WTC11 (cell line): ENCODE results near the gene APOE.
A peak's percentile ranks its signal among the peaks of the same experiment; 100 is the strongest.

Experiments used
- ELF4 ChIP-seq: sonication (generic); formaldehyde crosslinking; IDR thresholded peaks from 2 replicates; pipeline ENCODE4 v1.8.1; 2022; ENCODE audit warnings: low read depth, mild to moderate bottlenecking, moderate library complexity, missing genetic modification reagents
- EMX1 ChIP-seq: fragments of 250-450 bp; sonication (Bioruptor Pico); IDR thresholded peaks from 2 replicates; pipeline ENCODE4 v1.8.0; 2021; ENCODE audit warnings: mild to moderate bottlenecking
- ESRRA ChIP-seq: sonication (generic); formaldehyde crosslinking; IDR thresholded peaks from 2 replicates; pipeline ENCODE4 v1.8.1; 2022; ENCODE audit warnings: mild to moderate bottlenecking, missing genetic modification reagents, borderline replicate concordance
- ETV6 ChIP-seq: sonication (generic); formaldehyde crosslinking; IDR thresholded peaks from 2 replicates; pipeline ENCODE4 v1.8.1; 2022; ENCODE audit warnings: mild to moderate bottlenecking, missing genetic modification reagents
- FOXJ3 ChIP-seq: sonication (generic); formaldehyde crosslinking; IDR thresholded peaks from 2 replicates; pipeline ENCODE4 v1.9.0; 2021; ENCODE audit warnings: missing genetic modification reagents, mild to moderate bottlenecking, borderline replicate concordance
- NR2C2 ChIP-seq: sonication (generic); formaldehyde crosslinking; IDR thresholded peaks from 2 replicates; pipeline ENCODE4 v1.8.0; 2022; ENCODE audit warnings: mild to moderate bottlenecking, missing genetic modification reagents
- OVOL2 ChIP-seq: fragments of 250-450 bp; sonication (Bioruptor Pico); IDR thresholded peaks from 2 replicates; pipeline ENCODE4 v1.9.0; 2021; ENCODE audit warnings: mild to moderate bottlenecking, borderline replicate concordance
- ZBTB21 ChIP-seq: sonication (generic); formaldehyde crosslinking; IDR thresholded peaks from 2 replicates; pipeline ENCODE4 v1.8.1; 2023; ENCODE audit warnings: mild to moderate bottlenecking, missing genetic modification reagents, borderline replicate concordance
- TF ChIP-seq, protein P1 (sequence below): fragments of 200-600 bp; IDR thresholded peaks from 2 replicates; pipeline ENCODE4 v1.8.0; 2022; ENCODE audit warnings: antibody characterized with exemption
- TF ChIP-seq, protein P2 (sequence below): fragments of 250-450 bp; sonication (Bioruptor Pico); IDR thresholded peaks from 2 replicates; pipeline ENCODE4 v1.8.0; 2021; ENCODE audit warnings: mild to moderate bottlenecking
- TF ChIP-seq, protein P3 (sequence below): fragments of 250-450 bp; sonication (Bioruptor Pico); conservative IDR thresholded peaks from 2 replicates; pipeline ENCODE4 v1.9.0; 2021; ENCODE audit warnings: mild to moderate bottlenecking
- TF ChIP-seq, protein P4 (sequence below): fragments of 250-450 bp; sonication (Bioruptor Pico); IDR thresholded peaks from 2 replicates; pipeline ENCODE4 v1.9.0; 2021; ENCODE audit warnings: mild to moderate bottlenecking

DNA sequence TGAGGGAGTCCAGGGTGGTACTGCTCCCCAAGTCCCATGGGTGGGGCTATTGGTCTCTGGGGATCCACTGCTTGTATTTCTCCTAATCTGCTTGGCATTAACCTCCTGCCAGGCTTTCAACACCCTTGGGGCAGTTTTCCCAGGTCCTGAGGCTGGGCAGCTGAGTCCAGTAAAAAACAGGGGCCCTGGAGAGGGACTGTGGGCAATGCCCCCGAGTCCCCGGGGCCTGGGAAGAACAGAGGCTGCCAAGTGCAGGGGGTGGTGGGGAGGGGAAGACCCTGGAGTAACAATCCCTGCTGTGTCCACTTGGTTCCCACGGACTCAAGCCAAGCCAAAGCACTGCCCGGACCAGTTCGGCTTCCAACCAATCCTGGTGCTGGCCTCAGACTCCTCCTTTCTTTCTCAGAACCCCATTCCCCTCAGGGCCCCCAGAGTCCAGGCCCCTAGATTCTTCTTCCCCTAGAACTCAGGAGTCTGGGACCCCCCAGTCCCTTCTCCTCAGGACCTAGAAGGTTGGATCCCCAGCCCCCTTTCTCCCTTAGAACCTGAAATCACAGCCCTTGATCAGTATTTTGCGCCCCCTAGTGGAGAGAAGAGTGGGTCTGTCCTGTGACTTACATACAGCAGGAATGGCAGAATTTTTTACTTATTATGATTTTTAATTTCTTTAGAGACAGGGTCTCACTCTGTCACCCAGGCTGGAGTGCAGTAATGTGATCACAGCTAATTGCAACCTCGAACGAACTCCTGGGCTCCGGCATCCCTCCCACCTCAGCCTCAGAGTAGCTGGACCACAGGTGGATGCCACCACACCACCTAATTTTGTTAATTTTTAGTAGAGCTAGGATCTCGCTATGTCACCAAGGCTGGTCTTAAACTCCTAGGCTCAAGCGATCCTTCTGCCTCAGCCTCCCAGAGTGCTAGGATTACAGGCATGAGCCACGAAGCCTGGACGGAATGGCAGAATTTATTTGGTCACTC is 45.9 kb downstream of the APOE start:
- TF ChIP-seq OVOL2 (no peak), ELF4 (no peak), FOXJ3 (no peak), ETV6 (CRISPR knock-in tag) (no peak), EMX1 (no peak), ZBTB21 (CRISPR knock-in tag) (no peak), ESRRA (no peak), NR2C2 (CRISPR knock-in tag) (no peak)
- TF ChIP-seq, protein P1, sequence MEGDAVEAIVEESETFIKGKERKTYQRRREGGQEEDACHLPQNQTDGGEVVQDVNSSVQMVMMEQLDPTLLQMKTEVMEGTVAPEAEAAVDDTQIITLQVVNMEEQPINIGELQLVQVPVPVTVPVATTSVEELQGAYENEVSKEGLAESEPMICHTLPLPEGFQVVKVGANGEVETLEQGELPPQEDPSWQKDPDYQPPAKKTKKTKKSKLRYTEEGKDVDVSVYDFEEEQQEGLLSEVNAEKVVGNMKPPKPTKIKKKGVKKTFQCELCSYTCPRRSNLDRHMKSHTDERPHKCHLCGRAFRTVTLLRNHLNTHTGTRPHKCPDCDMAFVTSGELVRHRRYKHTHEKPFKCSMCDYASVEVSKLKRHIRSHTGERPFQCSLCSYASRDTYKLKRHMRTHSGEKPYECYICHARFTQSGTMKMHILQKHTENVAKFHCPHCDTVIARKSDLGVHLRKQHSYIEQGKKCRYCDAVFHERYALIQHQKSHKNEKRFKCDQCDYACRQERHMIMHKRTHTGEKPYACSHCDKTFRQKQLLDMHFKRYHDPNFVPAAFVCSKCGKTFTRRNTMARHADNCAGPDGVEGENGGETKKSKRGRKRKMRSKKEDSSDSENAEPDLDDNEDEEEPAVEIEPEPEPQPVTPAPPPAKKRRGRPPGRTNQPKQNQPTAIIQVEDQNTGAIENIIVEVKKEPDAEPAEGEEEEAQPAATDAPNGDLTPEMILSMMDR: peak; percentile 80
- TF ChIP-seq, protein P2, sequence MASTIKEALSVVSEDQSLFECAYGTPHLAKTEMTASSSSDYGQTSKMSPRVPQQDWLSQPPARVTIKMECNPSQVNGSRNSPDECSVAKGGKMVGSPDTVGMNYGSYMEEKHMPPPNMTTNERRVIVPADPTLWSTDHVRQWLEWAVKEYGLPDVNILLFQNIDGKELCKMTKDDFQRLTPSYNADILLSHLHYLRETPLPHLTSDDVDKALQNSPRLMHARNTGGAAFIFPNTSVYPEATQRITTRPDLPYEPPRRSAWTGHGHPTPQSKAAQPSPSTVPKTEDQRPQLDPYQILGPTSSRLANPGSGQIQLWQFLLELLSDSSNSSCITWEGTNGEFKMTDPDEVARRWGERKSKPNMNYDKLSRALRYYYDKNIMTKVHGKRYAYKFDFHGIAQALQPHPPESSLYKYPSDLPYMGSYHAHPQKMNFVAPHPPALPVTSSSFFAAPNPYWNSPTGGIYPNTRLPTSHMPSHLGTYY (CRISPR knock-in tag): no peak
- TF ChIP-seq, protein P3, sequence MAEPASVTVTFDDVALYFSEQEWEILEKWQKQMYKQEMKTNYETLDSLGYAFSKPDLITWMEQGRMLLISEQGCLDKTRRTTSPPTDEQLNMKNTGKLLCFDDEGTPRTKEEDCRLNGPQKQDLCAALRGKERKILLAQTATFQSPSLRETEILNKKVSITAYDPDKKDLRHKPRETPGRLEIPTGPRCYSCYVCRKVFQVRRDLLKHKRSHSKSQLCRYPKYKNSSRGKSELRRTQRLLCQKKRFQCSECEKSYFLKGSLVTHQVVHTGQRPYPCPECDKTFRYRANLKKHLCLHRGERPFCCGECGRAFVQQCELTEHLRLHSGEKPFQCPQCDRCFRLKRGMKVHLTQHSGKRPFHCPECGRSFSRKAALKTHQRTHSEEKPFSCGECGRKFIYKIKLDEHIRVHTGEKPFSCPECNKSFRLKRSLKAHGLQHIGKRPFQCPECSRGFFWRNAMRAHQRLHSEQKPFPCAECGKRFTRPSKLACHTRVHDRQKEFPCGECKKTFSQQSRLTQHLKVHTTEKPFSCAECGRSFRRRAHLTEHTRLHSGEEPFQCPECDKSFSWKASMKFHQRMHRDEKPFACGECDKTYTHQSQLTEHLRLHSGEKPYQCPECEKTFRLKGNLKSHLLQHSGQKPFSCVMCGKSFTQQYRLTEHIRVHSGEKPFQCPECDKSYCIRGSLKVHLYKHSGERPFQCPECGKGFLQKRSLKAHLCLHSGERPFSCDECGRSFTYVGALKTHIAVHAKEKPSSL (CRISPR knock-in tag): no peak
- TF ChIP-seq, protein P4, sequence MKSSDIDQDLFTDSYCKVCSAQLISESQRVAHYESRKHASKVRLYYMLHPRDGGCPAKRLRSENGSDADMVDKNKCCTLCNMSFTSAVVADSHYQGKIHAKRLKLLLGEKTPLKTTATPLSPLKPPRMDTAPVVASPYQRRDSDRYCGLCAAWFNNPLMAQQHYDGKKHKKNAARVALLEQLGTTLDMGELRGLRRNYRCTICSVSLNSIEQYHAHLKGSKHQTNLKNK (CRISPR knock-in tag): no peak
